GM12892 (cell line): Measurements from ENCODE around the gene RUBCNL.

Experiments used
- POLR2A ChIP-seq: IDR thresholded peaks from 2 replicates; pipeline ENCODE4 v1.6.1; 2011; ENCODE audit warnings: low read depth, low read length, control low read depth
- POLR2AphosphoS5 ChIP-seq: IDR thresholded peaks from 2 replicates; pipeline ENCODE4 v1.6.1; 2011; ENCODE audit warnings: low read depth, low read length, control low read depth
- TAF1 ChIP-seq: IDR thresholded peaks from 2 replicates; pipeline ENCODE4 v1.6.1; 2011; ENCODE audit warnings: low read depth, mild to moderate bottlenecking, control low read depth, low read length, borderline replicate concordance

DNA sequence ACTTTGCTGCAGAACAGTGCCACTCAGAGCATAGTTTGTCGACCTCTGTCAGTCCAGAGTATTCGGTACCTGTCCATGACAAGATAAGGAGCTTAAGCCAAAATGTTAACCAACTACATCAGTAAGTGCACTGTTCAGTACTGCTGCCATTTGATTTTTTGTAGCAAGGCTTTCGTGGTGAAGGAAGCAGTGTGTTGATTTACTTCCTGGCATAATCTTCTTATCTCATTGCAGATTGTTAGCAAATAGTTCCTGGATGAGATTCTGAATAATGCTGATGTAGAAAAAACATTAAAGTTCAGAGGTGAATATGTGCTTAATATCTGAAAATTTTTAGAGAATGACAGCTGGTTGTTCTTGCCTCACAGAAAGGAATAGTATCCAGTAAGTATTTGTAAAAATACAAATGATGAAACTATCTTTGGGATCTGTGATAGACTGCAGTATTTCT lies 89.7 kb downstream of the RUBCNL start:
- no peak for TF ChIP-seq POLR2AphosphoS5
- TF ChIP-seq POLR2A, result no peak
- no peak for TF ChIP-seq TAF1
